Measurements from ENCODE around the gene RGS2.

Gene RGS2

DNA sequence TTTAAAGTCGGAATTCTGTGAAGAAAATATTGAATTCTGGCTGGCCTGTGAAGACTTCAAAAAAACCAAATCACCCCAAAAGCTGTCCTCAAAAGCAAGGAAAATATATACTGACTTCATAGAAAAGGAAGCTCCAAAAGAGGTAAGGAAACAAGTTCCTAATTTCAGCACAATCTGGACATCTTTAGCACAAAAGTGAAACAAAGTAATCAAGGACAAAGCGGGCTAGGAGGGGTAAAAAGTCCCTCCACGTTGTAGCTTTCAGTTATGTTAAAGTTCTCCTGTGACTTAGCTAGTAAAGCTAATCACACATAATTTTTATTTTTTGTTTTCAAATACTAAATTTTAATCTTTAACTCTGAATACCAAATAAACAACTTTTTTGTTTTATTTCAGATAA lies 2.2 kb downstream of the RGS2 start:
- H3K27me3 ChIP-seq (ENCODE audit: low read length) = no peaks in the 10 kb centered on the region
- H3F3A ChIP-seq (ENCODE audit: insufficient read depth) = peaks cover 59% of the 10 kb centered on the region
- peaks cover 13% of the 10 kb centered on the region for H4K20me1 ChIP-seq (ENCODE audit: low read depth, low read length)
- H3K27ac ChIP-seq (ENCODE audit: low read depth, low read length) = no peak overlapping the region
- no peak overlapping the region for H3K4me3 ChIP-seq (ENCODE audit: insufficient read depth, low read length, poor library complexity, severe bottlenecking)
- no peaks in the 10 kb centered on the region for H3K9me3 ChIP-seq (ENCODE audit: insufficient read depth, low read length)
- no peak for TF ChIP-seq EZH2phosphoT487 (conservative IDR thresholded peaks at IDR 0.05; ENCODE audit: low read length)
- TF ChIP-seq, protein P1, sequence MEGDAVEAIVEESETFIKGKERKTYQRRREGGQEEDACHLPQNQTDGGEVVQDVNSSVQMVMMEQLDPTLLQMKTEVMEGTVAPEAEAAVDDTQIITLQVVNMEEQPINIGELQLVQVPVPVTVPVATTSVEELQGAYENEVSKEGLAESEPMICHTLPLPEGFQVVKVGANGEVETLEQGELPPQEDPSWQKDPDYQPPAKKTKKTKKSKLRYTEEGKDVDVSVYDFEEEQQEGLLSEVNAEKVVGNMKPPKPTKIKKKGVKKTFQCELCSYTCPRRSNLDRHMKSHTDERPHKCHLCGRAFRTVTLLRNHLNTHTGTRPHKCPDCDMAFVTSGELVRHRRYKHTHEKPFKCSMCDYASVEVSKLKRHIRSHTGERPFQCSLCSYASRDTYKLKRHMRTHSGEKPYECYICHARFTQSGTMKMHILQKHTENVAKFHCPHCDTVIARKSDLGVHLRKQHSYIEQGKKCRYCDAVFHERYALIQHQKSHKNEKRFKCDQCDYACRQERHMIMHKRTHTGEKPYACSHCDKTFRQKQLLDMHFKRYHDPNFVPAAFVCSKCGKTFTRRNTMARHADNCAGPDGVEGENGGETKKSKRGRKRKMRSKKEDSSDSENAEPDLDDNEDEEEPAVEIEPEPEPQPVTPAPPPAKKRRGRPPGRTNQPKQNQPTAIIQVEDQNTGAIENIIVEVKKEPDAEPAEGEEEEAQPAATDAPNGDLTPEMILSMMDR (IDR thresholded peaks at IDR 0.05; ENCODE audit: insufficient read depth, low read length, poor library complexity, severe bottlenecking) = no peak
- H3K9me2 ChIP-seq (replicated peaks; ENCODE audit: insufficient read depth, low read length) = no peaks in the 10 kb centered on the region
- H3K36me3 ChIP-seq (ENCODE audit: low read length) = peaks cover 26% of the 10 kb centered on the region
- H3K9ac ChIP-seq (ENCODE audit: low read length) = no peak overlapping the region
- H3K4me2 ChIP-seq (ENCODE audit: low read depth, low read length, poor library complexity, severe bottlenecking) = peak overlapping the region; percentile 91
- no peak overlapping the region for H2AFZ ChIP-seq (ENCODE audit: low read depth, low read length, severe bottlenecking)
- peaks cover 17% of the 10 kb centered on the region for H3K79me2 ChIP-seq (ENCODE audit: insufficient read depth, low read length)

DNA sequence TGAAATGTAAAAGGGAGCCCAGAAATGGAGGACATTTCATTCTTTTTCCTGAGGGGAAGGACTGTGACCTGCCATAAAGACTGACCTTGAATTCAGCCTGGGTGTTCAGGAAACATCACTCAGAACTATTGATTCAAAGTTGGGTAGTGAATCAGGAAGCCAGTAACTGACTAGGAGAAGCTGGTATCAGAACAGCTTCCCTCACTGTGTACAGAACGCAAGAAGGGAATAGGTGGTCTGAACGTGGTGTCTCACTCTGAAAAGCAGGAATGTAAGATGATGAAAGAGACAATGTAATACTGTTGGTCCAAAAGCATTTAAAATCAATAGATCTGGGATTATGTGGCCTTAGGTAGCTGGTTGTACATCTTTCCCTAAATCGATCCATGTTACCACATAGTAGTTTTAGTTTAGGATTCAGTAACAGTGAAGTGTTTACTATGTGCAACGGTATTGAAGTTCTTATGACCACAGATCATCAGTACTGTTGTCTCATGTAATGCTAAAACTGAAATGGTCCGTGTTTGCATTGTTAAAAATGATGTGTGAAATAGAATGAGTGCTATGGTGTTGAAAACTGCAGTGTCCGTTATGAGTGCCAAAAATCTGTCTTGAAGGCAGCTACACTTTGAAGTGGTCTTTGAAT lies 2.9 kb downstream of the RGS2 start:
- H3K9me3 ChIP-seq (ENCODE audit: insufficient read depth, low read length) = no peaks in the 10 kb centered on the region
- H3K79me2 ChIP-seq (ENCODE audit: insufficient read depth, low read length) = peaks cover 17% of the 10 kb centered on the region
- peak overlapping the region; percentile 91 for H3K4me2 ChIP-seq (ENCODE audit: low read depth, low read length, poor library complexity, severe bottlenecking)
- TF ChIP-seq EZH2phosphoT487 (conservative IDR thresholded peaks at IDR 0.05; ENCODE audit: low read length) = no peak
- TF ChIP-seq, protein P1 (IDR thresholded peaks at IDR 0.05; ENCODE audit: insufficient read depth, low read length, poor library complexity, severe bottlenecking) = no peak
- peaks cover 26% of the 10 kb centered on the region for H3K36me3 ChIP-seq (ENCODE audit: low read length)
- H4K20me1 ChIP-seq (ENCODE audit: low read depth, low read length) = peaks cover 13% of the 10 kb centered on the region
- no peak overlapping the region for H3K27ac ChIP-seq (ENCODE audit: low read depth, low read length)
- H3K27me3 ChIP-seq (ENCODE audit: low read length) = no peaks in the 10 kb centered on the region
- H2AFZ ChIP-seq (ENCODE audit: low read depth, low read length, severe bottlenecking) = no peak overlapping the region
- peaks cover 52% of the 10 kb centered on the region for H3F3A ChIP-seq (ENCODE audit: insufficient read depth)
- H3K9ac ChIP-seq (ENCODE audit: low read length) = no peak overlapping the region
- no peak overlapping the region for H3K4me3 ChIP-seq (ENCODE audit: insufficient read depth, low read length, poor library complexity, severe bottlenecking)
- H3K9me2 ChIP-seq (replicated peaks; ENCODE audit: insufficient read depth, low read length) = no peaks in the 10 kb centered on the region

DNA sequence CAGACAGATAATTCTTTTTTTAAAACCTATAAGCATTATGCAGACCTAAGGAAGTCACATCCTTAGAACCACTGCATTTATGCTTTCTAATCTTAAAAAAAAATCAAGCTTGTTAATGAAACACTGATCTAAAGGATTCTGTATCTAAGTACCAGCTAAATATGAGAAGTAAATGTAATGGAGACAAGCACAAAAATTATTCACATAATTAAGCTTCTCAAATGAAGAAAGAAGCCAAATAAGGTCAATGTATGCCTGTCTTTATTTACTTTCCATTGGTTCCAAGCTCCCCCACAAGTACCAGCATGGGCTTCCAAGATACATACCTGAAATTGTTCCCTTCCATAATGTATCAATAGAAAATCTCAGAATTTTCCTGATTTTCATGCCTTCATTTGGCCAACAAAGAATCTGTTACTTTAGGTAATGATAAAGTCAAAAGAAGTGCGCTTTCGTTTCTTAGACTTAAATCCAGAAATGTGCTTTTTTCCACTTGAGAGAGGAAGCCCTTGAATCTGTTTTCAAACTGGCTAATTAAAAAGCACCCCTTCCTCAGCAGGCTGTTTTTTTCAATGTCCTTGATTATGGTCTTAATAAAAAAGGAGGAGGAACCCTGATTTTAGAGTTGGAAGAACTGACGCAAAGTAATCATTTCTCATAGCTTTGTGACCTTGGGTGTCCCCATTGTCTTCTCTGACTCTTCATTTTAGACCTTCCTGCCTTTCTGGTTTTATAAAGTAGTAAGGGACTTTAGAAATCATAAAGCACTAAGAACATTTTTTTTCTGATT lies 3.8 kb downstream of the RGS2 start:
- Histone ChIP-seq H3K4me3 (ENCODE audit: insufficient read depth, low read length, poor library complexity, severe bottlenecking) (no peak overlapping the region), H3K9ac (ENCODE audit: low read length) (no peak overlapping the region), H4K20me1 (ENCODE audit: low read depth, low read length) (peaks cover 13% of the 10 kb centered on the region), H3K27ac (ENCODE audit: low read depth, low read length) (no peak overlapping the region), H2AFZ (ENCODE audit: low read depth, low read length, severe bottlenecking) (no peak overlapping the region), H3K36me3 (ENCODE audit: low read length) (peaks cover 26% of the 10 kb centered on the region), H3K9me2 (replicated peaks; ENCODE audit: insufficient read depth, low read length) (no peaks in the 10 kb centered on the region), H3K79me2 (ENCODE audit: insufficient read depth, low read length) (peaks cover 17% of the 10 kb centered on the region), H3K4me2 (ENCODE audit: low read depth, low read length, poor library complexity, severe bottlenecking) (no peak overlapping the region), H3K9me3 (ENCODE audit: insufficient read depth, low read length) (no peaks in the 10 kb centered on the region), H3K27me3 (ENCODE audit: low read length) (no peaks in the 10 kb centered on the region), H3F3A (ENCODE audit: insufficient read depth) (peaks cover 43% of the 10 kb centered on the region)
- TF ChIP-seq EZH2phosphoT487 (conservative IDR thresholded peaks at IDR 0.05; ENCODE audit: low read length) = no peak
- TF ChIP-seq, protein P1 (IDR thresholded peaks at IDR 0.05; ENCODE audit: insufficient read depth, low read length, poor library complexity, severe bottlenecking) = no peak
